RCC 7860 (cell line): Measurements from ENCODE around the gene MALAT1.

ENCODE experiments used
- DNase-seq: peaks from one replicate; pipeline ENCODE4 v3.0.0-alpha.2; 2015; ENCODE audit warnings: low spot score
- FAIRE-seq: peaks from 2 replicates; lab custom pipeline; 2012; peaks lifted over from hg19 to GRCh38; lab: Jason Lieb, UNC

MALAT1 gene

GRCh38 chr11:65478388-65479183, 20.3 kb upstream of the MALAT1 start:
- DNase-seq: no peak
- FAIRE-seq: no peak

DNA sequence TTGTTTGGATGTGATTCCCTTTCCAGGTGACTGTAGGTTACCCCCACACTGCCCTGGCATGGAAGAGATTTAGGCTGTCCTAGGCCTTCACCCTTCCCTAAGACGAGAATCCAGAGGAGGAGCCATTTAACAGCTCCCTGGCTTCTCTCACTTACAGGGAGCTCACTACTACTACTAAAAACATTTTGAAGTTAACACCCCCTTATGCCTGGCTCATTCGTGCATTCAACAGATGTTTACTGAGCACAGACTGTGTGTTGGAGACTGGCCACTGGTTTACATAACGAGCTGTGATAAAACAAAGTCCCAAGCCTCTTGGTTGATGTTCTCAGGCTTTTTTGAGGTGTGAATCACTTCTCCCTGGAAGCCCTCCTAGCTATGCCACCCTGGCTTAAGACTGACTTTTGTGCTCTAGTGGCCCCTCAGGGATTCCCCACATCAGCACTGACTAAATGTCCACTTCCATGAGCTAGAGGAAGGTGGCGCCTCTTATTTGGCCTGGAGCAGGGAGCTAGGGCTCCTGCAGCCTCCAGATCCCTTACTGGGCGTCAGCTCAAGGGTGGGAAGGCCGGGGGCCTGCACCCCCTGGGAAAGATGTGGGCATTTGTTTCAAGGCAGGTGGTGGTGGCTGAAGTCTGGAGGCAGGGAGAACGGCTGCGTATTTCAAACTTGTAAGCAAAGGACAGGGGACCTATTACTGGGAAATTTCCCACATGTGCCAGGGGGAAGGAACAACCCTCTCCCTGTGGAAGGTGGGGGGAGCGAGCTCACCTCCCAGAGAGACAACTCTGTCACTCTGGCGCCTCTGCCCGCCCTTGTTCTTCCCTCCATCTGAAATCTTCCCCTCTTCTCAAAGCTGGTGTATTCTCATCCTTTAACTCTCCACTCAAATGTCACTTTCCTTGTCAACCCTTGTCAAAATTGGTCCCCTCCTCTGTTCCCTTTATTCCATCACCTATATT, 19.4 kb upstream of the MALAT1 start:
- DNase-seq: peak; percentile 61
- no peak for FAIRE-seq

DNA sequence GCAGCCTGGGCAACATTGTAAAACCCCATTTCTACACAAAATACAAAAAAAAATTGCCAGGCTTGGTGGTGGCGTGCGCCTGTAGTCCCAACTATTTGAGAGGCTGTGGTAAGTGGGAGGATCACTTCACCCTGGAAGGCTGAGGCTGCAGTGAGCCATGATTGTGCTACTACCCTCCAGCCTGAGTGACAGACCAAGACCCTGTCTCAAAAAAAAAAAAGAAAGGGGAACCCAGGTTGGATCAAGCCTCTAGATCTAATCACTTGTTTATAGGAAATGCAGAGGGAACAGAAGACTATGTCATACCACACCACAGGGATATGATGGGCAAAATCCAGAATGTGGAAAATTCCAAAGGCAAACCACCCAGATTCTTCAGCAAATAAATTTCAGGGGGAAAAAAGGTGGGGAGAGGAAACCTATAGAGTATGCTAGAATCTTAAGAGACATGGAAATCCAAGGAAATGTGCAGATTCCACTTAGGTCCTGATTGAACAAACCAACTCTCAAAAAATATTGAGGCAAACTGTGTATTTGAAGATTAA, 16.5 kb upstream of the MALAT1 start:
- DNase-seq (no peak), FAIRE-seq (no peak)

- FAIRE-seq: no peak
These were observed 13.0 kb upstream of the MALAT1 start for GRCh38 chr11:65485920-65486219.

DNA sequence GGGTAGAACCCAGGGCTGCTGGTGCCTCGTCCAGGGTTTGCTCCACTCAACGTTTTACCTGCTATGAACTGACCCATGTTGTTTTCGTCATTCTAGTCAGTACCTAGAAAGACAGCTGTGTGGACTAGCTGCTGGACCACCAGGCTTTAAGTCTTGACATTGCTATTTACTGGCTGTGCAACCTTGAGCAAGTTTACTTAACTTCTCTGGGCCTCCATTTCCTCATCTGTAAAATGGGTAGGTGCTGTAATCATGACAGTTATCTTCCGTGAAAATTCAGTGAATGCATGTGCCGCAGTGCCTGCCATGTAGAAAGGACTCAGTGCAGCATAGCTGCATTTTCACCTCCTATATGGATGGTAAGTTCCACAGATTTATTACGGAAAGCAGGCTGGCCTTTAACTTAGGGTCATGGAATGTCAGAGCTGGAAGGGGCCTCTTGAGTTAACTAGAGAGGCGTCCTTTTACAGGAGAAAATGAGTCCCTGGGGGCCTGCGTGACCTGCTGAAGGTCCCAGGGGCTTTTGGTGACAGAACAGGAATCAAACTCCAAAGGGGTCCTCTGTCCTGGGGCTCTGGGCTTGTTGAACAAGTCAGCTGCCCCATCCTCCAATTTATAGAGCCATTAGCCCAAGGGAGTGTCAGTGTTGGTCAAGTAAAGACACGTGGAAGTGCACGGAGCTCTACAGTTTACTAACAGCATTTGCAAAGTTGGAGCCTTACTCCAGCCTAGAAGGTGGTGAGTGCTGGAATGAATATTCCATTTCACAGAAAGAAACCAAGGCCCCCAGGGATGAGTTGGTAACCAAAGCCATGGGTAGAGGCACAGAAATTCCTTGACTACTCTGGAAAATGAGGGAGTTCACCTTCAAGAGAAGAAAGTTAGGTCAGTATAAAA, 12.0 kb upstream of the MALAT1 start:
- FAIRE-seq: no peak
- DNase-seq: no peak

More at GRCh38 chr11:65485920-65486219, 13.0 kb upstream of the MALAT1 start:
- no peak for DNase-seq

DNA sequence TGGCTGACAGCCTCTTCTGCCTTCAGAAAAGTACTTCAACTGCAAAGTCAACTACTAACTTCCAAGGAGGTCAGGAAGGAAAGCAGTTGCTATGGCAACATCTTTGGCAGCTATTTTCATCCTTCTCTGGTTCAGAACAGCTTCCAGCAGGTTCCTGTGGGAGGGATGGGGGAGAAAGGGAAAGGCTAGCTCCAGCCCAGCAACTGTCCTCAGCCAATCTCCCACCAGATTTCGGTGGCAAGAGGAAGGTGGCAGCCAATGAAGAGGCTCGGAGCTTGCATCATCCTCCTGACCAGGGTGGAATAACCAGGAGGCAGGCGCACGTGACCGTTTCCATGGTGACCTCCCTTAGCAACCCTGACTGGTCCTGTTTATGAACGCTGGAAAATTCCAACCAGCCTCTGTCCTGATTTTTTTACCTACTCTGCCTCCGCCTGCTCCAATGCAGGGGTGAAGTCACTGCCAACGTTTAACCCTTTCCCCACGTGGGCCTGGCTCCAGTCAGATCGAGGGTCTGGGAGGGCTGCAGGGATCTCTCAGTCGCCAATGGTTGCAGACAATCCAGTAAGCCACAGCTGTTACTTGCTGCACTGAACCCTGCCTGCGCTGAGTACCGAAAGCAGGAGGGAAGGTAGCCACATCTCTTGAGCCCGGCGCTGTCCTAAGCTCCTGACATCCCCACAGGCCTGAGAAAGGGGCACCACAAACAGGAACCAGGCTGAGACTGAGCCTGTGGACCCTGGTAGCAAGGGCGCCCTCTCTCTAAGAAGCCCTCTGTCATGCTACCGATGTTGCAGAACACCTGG, 11.2 kb upstream of the MALAT1 start:
- peak; percentile 83 for FAIRE-seq
- DNase-seq: peak; percentile 99

DNA sequence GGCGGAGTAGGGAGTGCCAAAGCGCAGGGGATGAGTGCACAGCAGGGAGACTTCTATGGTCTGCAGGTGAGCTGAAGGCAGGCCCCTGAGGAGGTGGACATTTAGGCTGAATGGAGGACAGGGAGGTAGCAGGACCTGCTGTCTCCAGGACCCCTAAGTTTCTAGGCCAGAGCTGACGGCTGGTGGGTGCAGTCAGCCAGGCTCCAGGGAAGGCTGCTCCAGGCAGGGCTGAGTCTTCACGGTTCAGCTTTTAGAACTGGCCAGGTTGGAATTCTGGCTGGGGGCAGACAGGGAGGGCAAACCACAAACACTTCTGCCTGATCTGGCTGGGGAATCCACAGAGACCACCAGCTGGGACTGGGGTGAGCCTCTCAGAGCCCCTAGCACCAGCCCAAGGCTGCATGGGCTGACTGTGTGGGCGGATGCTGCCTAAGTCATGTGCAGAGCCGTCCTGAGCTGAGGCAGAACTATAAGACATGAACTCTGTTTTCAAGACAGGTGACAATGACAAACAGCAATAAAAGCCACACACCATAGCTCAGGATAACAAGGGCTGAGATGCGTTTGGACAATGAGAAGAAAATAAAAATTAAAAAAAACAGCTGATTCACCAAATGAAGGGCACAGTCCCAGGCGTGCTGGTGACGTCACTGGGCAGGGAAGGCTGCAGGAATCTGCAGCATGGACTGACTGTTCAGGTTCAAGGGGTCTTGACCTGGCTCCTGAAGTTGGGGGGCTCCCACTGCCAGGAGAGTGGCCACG, 10.4 kb upstream of the MALAT1 start:
- DNase-seq (peak; percentile 56), FAIRE-seq (no peak)

DNA sequence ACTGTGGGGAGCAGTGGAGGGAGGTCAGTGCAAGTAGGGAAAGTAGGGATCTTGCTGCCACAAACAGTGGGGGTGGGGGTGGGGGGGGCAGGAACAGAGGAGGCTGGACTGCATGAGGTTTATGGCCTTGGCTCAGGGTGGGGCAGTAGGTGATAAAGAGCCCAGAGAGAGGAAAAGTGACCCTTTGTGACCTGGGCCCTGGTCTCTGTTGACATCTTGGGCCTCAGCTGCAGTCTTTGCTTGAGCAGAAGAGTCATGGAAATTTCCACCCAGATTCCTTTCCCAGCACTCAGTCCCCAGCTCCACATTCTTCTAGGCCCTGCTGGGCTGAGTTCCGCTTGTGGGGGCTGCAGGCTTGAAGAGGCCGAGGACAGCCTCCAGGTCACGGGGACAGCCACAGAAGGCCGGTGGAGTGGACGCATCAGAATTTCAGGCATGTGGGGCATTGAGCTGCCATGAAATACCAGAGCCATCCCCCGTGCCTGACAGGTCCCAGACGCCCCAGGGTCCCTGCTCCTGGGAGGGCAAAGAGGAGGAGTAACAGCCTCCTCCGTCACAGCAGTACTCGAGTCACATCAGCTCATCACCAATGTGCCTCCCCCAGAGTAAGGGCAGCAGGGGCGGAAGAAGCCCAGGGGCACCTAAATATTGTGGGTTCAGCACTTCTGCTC, 9.7 kb upstream of the MALAT1 start:
- peak; percentile 29 for FAIRE-seq
- DNase-seq: peak; percentile 90

- FAIRE-seq: no peak
- no peak for DNase-seq
These were observed 9.0 kb upstream of the MALAT1 start for GRCh38 chr11:65489706-65490320.

- no peak for FAIRE-seq
These were observed 7.7 kb upstream of the MALAT1 start for GRCh38 chr11:65491163-65491465.

GRCh38 chr11:65491614-65492386, 7.0 kb upstream of the MALAT1 start:
- peak; percentile 71 for FAIRE-seq
- peak; percentile 95 for DNase-seq

More at GRCh38 chr11:65491163-65491465, 7.7 kb upstream of the MALAT1 start:
- no peak for DNase-seq

- FAIRE-seq (no peak), DNase-seq (no peak)
These were observed 6.5 kb upstream of the MALAT1 start for GRCh38 chr11:65492387-65492636.

- peak; percentile 77 for DNase-seq
- peak; percentile 17 for FAIRE-seq
These were observed 6.0 kb upstream of the MALAT1 start for GRCh38 chr11:65492637-65493366.

DNA sequence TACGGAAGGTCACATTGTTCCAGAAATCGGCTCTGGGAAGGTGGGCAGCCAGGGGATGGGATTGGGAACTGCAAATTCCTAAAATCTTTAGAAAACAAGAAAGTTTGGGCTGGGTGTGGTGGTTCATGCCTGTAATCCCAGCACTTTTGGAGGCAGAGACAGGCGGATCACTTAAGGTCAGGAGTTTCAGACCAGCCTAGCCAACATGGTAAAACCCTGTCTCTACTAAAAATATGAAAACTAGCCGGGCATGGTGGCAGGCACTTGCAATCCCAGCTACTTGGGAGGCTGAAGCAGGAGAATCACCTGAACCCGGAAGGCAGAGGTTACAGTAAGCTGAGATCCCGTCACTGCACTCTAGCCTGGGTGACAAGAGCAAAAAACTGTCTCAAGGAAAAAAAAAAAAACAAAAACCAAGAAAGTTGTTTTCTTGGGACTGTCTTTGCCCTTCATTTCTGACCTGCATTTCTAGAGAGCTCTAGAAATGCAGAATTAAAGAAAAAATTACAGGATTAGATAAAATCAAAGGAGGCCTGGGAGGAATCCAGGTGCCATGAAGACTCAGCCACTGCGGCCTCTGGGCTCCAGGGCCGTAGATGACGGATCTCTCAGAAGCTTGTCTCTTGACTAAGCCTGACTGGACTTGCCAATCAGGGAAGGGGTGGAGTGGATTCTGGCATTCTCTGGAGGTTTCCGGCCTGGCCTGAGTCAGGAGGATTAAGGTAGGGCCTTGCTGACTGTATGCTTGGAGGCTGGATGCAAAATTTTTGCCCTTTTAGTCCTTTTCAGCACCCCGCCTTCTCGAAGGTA, 5.3 kb upstream of the MALAT1 start:
- FAIRE-seq (peak; percentile 83), DNase-seq (peak; percentile 90)

GRCh38 chr11:65496304-65497140, 2.3 kb upstream of the MALAT1 start:
- FAIRE-seq: no peak

More at GRCh38 chr11:65496304-65497140, 2.3 kb upstream of the MALAT1 start:
- DNase-seq: no peak
